Ascending aorta (tissue), 2 donors: ENCODE data around the gene ORAI2. TPM values are rescaled to one million over a fixed set of nuclear protein-coding genes. Genes with fewer than 3 reads are reported as not detected.
A peak's percentile ranks its signal among the peaks of the same experiment; 100 is the strongest.

Experiments
- DNase-seq, 2 donors: peaks; one replicate each; pipeline ENCODE4 v3.0.0-alpha.2; 2019; ENCODE audit warnings: low spot score in 2 of 2
- H3K27ac ChIP-seq, 2 donors: fragments of 200-600 bp; sonication (generic); one replicate each; pipeline ENCODE4 v1.5.1; 2016 to 2017; ENCODE audit warnings: mild to moderate bottlenecking in 1 of 2
- H3K27me3 ChIP-seq: fragments of 200-600 bp; sonication (generic); one replicate; pipeline ENCODE4 v1.5.1; 2017
- H3K36me3 ChIP-seq, 2 donors: fragments of 200-600 bp; sonication (generic); one replicate each; pipeline ENCODE4 v1.5.1; 2016
- H3K4me1 ChIP-seq, 2 donors: fragments of 200-600 bp; sonication (generic); one replicate each; pipeline ENCODE4 v1.5.1; 2016 to 2017; ENCODE audit warnings: mild to moderate bottlenecking in 1 of 2
- H3K4me3 ChIP-seq, 2 donors: fragments of 200-600 bp; sonication (generic); one replicate each; pipeline ENCODE4 v1.5.1; 2016 to 2017; ENCODE audit warnings: mild to moderate bottlenecking in 1 of 2
- H3K9me3 ChIP-seq, 2 donors: fragments of 200-600 bp; sonication (generic); one replicate each; pipeline ENCODE4 v1.5.1; 2016
- intact Hi-C: fragments of 100-400 bp; cut with DNase I; formaldehyde crosslinking; loops from one replicate; pipeline ENCODE4 v1.15.1; 2023
- total RNA-seq: library from RNA; depleted of rRNA; stranded (reverse); fragments of >200 nt; gene quantifications from one replicate; pipeline ENCODE4 v1.1.0, GENCODE V29; 2016
- TF ChIP-seq, protein P1 (sequence below), 3 experiments: fragments of 200-600 bp in 2 of 3; fragments of 450-650 bp in 1 of 3; sonication (generic) in 2 of 3; IDR thresholded peaks; one replicate each; pipeline ENCODE4 v1.5.1; 2016 to 2019; ENCODE audit warnings: antibody characterized with exemption in 3 of 3, mild to moderate bottlenecking in 1 of 3, moderate library complexity in 1 of 3

Gene ORAI2
- 45.1 TPM for total RNA-seq

GRCh38 chr7:102433219-102434038, at the start of gene ORAI2:
ORAI2 (plus strand) TSS chr7:102433575; CDS start chr7:102438957, 5,382 bp downstream.
- H3K9me3 ChIP-seq = no peaks in the 10 kb centered on the region
- intact Hi-C loops = loop anchor here (2.0 to 5.0 kb wide), 3 partner anchors 31 to 1216 kb away; partner anchors contain the start of genes ALKBH4, LRWD1, PLOD3 and PRKRIP1
- TF ChIP-seq, protein P1, sequence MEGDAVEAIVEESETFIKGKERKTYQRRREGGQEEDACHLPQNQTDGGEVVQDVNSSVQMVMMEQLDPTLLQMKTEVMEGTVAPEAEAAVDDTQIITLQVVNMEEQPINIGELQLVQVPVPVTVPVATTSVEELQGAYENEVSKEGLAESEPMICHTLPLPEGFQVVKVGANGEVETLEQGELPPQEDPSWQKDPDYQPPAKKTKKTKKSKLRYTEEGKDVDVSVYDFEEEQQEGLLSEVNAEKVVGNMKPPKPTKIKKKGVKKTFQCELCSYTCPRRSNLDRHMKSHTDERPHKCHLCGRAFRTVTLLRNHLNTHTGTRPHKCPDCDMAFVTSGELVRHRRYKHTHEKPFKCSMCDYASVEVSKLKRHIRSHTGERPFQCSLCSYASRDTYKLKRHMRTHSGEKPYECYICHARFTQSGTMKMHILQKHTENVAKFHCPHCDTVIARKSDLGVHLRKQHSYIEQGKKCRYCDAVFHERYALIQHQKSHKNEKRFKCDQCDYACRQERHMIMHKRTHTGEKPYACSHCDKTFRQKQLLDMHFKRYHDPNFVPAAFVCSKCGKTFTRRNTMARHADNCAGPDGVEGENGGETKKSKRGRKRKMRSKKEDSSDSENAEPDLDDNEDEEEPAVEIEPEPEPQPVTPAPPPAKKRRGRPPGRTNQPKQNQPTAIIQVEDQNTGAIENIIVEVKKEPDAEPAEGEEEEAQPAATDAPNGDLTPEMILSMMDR (IDR thresholded peaks at IDR 0.05) = no peak
- no peaks in the 10 kb centered on the region for H3K36me3 ChIP-seq
- peaks cover 0 to 10% of the 10 kb centered on the region in 2 donors for H3K4me1 ChIP-seq
- H3K27ac ChIP-seq = peak within 1 kb of the TSS; percentile 44 to 65
- H3K4me3 ChIP-seq = peak within 1 kb of the TSS; percentile 74 to 76
- no peaks in the 10 kb centered on the region for H3K27me3 ChIP-seq
- peak in 1 of 2 donors; percentile 87 for DNase-seq

GRCh38 chr7:102387064-102387463, 46.3 kb upstream of the ORAI2 start:
- peak in 1 of 2 donors; percentile 25 for DNase-seq
- H3K4me3 ChIP-seq = no peak overlapping the region
- TF ChIP-seq, protein P1 (IDR thresholded peaks at IDR 0.05) = no peak
- H3K4me1 ChIP-seq = no peaks in the 10 kb centered on the region
- intact Hi-C loops = no loop called here
- no peaks in the 10 kb centered on the region for H3K27me3 ChIP-seq
- H3K27ac ChIP-seq = no peak overlapping the region
- no peaks in the 10 kb centered on the region for H3K9me3 ChIP-seq
- H3K36me3 ChIP-seq = no peaks in the 10 kb centered on the region

DNA sequence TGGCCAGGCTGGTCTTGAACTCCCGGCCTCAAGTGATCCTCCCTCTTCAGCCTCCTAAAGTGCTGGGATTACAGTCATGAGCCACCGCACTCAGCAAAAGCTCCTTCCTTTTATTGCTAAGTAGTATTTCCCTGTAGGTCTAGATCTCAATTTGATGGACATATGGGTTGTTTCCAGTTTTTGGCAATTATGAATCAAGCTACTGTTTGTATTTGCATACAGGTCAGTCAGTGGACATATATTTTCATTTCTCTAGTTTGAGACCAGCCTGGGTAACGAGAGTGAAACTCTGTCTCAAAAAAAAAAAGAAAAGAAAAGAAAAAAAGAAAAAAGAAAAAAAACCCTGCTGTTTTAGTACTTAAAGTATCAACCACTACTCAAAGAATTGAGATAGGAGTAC, 43.6 kb upstream of the ORAI2 start:
- H3K9me3 ChIP-seq = no peaks in the 10 kb centered on the region
- TF ChIP-seq, protein P1 (IDR thresholded peaks at IDR 0.05) = no peak
- no peaks in the 10 kb centered on the region for H3K27me3 ChIP-seq
- no peaks in the 10 kb centered on the region for H3K36me3 ChIP-seq
- no peaks in the 10 kb centered on the region for H3K4me1 ChIP-seq
- no peak overlapping the region for H3K27ac ChIP-seq
- intact Hi-C loops = loop anchor here (1.0 to 5.0 kb wide), 2 partner anchors 111 to 848 kb away; no protein-coding TSS in a partner anchor
- no peak for DNase-seq
- H3K4me3 ChIP-seq = no peak overlapping the region

DNA sequence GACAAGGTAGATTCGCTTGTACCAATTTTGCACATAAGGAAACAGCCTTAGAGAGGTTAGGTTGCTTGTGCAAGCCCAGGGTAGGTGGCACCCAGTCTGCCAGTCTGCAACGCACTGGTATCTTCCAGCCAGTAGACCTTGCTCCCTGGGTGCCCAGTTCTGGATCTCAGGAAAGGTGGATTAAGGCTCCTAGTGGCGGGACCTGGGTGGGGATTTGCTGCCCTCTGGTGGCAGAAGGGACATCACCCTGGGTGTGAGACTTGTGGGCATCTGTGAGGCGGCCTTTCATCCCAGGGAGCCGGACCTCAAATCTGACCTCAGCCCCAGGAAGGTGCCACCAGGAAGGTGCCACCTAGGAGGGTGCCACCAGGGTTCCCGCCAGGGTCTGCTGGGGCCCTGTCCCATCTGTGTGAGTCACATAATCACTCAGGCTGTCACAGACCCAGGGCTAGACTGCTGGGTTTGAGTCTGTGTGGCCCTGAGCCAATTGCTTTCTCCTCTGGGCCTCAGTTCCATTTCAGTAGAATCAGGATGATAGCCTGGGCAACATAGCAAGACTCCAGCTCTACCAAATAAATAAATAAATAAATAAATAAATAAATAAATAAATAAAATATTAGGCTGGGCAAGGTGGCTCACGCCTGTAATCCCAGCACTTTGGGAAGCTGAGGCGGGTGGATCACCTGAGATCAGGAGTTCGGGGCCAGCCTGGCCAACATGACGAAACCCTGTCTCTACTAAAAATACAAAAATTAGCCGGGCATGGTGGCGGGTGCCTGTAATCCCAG, 42.5 kb upstream of the ORAI2 start:
- Histone ChIP-seq H3K27ac (no peak overlapping the region), H3K9me3 (no peaks in the 10 kb centered on the region), H3K4me3 (no peak overlapping the region), H3K36me3 (no peaks in the 10 kb centered on the region), H3K27me3 (no peaks in the 10 kb centered on the region), H3K4me1 (no peaks in the 10 kb centered on the region)
- intact Hi-C loops = loop anchor here (1.0 to 5.0 kb wide), 2 partner anchors 112 to 849 kb away; no protein-coding TSS in a partner anchor
- DNase-seq = peak; percentile 27 to 88
- TF ChIP-seq, protein P1 (IDR thresholded peaks at IDR 0.05) = peak; percentile 86 to 94 (median 89)

GRCh38 chr7:102392330-102392729, 41.0 kb upstream of the ORAI2 start:
- no peaks in the 10 kb centered on the region for H3K27me3 ChIP-seq
- peaks cover 4 to 5% of the 10 kb centered on the region in 2 donors for H3K4me1 ChIP-seq
- H3K36me3 ChIP-seq = no peaks in the 10 kb centered on the region
- TF ChIP-seq, protein P1 (IDR thresholded peaks at IDR 0.05) = no peak
- no peaks in the 10 kb centered on the region for H3K9me3 ChIP-seq
- intact Hi-C loops = loop anchor here (5.0 kb wide), 1 partner anchor 850 kb away; no protein-coding TSS in a partner anchor
- no peak for DNase-seq
- no peak overlapping the region for H3K27ac ChIP-seq
- H3K4me3 ChIP-seq = no peak overlapping the region
